HG02981 (cell line): Measurements from ENCODE around the gene CDC27.
"Not testable (repeated sequence)": the region's sequence is repeated elsewhere in the genome, so short reads cannot be mapped to it uniquely, and the experiment has no call there.

Experiments
- ATAC-seq: cut with Tn5 transposase; IDR thresholded peaks from one replicate; pipeline ENCODE4 v1.9.1; 2021; ENCODE audit warnings: mild to moderate bottlenecking, moderate library complexity; ENCODE audit not compliant: unreplicated experiment

Gene CDC27, protein sequence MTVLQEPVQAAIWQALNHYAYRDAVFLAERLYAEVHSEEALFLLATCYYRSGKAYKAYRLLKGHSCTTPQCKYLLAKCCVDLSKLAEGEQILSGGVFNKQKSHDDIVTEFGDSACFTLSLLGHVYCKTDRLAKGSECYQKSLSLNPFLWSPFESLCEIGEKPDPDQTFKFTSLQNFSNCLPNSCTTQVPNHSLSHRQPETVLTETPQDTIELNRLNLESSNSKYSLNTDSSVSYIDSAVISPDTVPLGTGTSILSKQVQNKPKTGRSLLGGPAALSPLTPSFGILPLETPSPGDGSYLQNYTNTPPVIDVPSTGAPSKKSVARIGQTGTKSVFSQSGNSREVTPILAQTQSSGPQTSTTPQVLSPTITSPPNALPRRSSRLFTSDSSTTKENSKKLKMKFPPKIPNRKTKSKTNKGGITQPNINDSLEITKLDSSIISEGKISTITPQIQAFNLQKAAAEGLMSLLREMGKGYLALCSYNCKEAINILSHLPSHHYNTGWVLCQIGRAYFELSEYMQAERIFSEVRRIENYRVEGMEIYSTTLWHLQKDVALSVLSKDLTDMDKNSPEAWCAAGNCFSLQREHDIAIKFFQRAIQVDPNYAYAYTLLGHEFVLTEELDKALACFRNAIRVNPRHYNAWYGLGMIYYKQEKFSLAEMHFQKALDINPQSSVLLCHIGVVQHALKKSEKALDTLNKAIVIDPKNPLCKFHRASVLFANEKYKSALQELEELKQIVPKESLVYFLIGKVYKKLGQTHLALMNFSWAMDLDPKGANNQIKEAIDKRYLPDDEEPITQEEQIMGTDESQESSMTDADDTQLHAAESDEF

DNA sequence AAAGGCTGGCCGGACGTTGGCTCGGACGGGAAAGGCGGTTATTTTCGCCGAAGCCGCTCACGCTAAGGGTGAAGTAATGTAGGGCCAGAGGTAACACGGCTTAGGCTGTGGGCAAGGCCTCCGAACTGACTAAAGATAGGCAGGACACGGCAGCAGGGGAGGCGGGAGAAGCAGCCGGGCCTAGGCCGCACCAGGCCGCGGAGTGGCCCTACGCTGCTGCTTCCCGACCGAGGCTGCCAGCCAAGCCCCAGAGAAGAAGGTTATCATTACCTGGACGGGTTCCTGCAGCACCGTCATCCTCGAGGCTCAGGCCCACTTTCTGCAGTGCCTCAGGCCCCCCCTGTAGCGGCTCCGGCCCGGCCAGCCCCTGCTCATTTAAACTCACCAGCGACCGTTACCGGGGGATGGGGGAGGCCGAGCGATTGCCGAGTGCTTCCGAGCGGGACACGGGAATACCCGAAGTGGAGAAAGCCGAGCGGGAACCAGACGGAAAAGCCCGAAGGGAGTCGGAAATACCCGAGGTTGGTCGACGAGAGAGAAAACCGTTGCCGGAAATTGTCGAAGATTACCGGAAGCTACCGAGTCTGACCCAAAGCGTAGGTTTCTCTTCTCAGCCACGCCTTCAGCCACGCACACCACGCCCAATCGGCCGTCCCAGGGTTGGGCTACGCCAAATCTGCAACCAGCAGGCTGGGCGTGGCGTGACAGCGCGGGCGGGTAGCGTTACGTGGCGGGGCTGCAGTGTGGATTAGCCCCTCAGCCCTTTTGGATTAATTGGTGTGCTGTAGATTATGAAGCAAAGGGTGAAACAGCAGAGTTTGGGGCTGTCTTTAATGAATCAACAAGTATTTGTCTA is at the start of gene CDC27:
Gene CDC27 (minus strand): TSS at position 420 of the 856 bp plus-strand sequence. CDS start 123 bp downstream, at position 297.
- ATAC-seq, result peak; percentile 90

DNA sequence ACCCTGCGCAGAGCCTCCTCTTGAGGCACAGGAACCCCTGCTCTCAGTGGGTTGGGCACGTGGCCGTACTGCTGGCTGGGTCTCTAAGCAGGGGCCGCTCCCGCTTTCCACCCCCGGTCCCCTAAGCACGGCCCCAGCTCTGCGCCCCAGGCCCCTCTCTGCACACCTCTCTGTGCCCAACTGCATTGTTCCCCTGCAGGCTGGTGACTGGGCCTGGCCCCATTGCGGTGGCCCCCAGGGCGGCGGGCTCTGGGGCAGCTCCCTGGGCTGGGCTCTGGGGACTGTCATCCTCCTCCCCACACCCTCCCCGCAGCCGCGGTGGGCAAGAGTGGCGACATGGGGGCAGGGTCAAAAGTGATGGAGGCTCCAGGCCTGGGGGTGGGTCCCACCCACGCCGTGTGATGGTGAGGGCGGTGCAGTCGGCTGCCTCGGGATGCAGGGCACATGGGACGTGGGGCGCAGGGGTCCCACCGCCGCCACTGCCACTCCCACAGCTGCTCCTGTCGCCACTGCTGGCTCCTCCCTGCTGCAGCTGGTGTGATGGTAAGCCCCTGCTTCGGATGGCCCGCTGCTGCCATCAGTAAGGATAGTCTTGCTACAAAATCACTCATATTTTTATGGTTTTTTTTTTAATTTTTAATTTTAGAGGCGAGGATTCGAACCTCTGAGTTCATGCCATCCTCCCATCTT is 49.4 kb upstream of the CDC27 start:
- ATAC-seq, result no peak

DNA sequence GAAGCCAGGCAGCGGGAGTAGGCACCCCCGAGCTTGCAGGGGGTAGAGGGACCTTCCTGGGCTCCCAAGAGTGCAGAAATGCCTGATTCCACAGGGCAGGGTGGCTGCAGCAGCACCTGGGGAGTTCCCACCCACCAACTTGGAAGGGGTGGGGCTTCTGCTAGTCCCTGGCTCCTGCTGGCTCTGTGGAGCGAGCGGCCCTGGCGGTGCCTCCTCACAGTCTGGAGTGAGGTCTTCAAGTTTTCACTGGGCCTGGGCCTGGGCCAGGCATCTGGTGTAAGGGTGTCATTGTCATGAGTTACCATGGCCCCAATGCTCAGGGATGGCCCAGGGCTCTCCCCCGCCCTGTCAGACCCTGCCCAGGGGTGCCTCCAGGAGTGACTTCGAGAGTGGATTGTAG is 48.7 kb upstream of the CDC27 start:
- no peak for ATAC-seq

DNA sequence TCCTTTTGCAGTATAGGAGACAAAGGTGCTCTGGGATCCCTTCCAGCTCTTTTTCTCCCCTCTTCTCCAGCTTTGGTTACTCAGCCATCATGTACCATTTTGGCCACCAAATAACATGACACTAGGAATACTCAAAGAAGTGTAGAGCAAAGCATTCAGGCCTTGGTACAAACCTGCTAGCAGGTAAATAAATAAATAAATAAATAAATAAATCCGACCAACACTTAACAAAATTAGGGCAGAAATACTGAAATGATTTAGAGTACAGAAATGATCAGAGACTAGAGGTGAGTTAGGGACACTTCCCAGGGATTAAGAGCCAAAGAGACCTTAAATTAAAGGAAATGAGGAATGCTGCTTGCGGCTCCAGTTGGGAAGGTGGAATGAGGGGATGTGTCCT is 46.8 kb upstream of the CDC27 start:
- no peak for ATAC-seq

DNA sequence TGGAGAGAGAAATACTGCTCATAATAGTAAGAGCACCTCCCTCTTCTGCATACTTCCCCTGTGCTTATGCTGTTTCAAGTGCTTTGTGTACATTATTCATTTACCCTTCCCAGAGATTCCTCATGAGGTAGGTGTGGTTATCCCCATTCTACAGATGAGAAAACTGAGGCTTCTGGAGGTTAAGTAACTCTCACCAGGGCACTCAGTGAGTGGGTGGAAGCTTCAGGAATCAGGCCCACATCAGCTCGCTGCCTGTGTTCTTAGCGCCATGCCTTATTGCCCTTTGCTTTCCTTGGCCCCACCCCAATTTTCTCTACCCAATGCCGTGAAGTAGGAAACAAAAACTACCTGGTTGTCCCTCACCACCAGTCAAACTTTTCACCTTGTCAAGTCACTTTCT is 46.4 kb upstream of the CDC27 start:
- no peak for ATAC-seq

DNA sequence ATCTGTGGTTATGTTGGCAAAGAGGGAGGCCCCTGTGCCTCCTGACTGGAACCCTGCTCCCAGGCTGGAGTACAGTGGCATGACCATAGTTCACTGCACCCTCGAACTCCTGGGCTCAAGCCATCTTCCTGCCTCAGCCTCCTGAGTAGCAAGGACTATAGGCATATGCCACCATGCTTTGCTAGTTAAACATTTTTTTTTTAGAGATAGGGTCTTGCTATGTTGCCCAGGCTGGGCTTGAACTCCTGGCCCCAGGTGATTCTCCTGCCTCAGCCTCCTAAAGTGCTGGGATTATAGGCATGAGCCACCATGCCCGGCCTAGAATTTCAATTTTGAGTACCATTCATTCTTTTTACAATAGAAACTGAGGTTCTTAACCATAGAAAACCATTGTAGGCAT is 43.4 kb upstream of the CDC27 start:
- ATAC-seq, result no peak

DNA sequence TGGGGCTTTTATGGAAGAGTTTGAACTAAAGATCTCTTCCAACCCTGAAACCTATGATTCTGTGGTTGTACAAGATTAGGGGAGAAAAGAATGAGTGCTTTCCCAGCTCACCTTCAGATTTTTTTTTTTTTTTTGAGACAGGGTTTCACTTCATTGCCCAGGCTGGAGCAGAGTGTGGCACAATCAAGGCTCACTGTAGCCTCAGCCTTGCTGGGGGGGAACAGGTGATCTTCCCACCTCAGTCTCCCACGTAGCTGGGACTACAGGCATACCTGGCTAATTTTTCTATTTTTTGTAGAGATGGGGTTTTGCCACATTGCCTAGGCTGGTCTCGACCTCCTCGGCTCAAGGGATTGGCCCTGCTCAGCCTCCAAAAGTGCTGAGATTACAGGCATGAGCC is 42.8 kb upstream of the CDC27 start:
- ATAC-seq, result no peak

DNA sequence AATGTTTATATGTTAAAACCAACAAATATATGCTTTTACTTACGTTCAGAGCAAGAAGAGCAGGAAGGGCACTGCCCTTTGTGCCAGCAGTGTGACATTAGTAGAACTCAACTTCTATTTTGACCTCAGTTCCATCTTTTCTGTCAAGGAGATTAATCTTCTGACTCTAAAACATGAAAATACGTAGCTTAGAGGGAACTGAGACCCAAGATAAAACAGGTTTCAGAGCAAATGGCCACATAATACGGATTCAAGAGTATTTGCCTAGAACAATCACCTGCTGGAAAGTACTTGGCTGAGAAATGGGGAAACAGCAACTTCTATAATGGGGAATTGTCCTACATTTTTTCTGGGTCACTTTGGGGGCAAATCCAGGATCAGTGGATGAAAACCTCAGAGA is 42.2 kb upstream of the CDC27 start:
- no peak for ATAC-seq

DNA sequence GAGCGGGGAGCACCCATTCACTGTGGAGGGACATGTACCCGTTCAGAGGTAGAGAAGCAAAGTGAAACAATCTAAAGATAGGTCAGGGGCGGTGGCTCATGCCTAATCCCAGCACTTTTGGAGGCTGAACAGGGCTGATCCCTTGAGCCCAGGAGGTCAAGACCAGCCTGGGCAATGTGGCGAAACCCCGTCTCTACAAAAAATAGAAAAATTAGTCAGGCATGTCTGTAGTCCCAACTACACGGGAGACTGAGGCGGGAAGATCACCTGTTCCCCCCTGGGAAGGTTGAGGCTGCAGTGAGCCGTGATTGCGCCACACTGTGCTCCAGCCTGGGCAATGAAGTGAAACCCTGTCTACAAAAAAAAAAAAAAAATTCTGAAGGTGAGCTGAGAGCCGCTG is 41.8 kb upstream of the CDC27 start:
- ATAC-seq, result no peak

DNA sequence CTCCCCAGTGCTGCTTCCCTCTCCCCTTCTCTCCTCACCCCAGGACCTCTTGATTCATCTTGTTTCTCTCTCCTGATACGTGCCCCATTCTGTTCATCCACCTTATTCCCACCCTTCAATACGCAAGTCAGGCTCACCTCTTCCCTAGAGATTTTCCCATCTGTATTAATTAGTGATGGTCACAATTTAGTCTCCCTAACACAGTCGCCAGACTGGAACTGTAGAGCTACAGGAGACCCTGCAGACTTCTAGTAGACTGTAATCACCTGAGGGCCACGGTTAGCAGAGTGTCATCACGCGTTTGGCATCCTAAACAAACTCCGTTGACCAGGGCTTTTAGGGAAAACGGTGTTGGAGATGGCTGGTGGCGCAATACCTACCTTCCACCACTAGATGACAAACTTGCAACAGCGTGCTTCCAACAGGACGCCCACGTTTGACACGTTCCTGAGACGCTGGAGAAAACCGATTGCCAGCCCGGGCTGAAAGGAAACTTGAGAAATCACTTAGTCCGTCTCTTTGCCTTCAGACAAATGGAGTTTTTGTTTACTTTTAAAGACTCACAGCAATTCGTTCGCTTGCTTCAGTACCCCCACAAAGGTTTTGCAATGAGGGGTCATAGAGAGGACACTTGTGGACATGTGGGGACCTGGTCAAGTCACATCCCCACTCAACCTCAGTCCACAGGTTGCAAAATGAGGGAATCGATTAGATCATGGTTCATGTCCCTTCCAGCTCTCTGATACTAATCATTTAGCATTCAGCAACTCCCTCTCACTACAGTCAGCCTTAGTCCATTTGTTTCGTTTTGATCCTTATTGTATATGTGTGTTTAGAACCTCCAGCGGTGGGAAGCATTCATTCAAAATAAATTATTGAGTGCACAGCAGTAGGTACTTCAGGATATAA is 40.7 kb upstream of the CDC27 start:
- ATAC-seq, result peak; percentile 58

DNA sequence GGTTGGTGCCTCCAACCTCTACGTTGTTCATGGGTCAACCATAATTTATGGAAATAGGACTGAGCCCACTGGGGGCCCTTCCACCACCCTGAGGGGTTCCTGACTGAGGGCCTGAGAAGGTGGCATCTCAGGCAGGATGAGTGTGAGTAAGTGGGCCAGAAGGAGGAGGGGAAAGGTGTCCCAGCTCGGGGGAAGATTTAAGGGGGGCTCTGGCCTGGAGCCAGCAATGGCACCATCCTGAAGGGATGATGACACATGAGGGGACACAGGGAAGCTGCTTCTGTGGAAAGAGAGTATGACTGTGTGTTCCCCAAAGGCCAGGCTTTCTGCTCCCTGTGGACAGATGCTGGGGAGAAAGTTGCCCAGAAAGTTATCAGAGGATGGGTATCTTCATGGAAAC is 38.8 kb upstream of the CDC27 start:
- no peak for ATAC-seq

DNA sequence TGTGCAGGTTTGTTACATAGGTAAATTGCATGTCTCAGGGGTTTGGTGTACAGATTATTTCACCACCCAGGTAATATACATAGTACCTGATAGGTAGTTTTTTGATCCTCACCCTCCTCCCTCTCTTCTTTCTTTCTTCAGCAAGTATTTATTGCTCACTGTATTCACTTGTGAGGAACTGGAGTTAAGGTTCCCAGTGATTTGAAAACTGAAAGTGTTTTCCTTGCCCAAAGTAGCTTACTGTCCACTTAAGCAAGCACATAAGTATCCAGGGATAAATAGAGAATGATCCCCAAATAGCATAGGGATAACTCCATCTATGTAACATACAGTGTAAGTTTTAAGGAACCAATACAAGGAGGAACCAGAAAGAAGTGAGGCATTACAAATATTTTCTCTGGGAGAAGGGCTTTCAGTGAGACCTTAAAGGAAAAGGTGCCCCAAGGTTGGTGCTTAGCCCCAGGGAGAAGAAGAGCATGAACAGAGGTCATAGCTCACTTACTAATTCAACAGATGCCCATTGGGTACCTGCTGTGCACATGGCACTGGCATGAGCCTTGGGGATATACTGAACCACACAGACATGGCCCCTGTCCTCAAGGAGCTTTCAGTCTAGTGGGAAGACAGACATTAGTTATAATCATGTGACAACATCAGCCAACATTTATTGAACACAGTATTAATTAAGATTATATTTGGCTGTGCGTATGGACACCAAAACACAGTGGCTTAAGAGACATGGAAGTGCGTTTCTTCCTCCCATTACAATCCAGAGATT is 37.0 kb upstream of the CDC27 start:
- ATAC-seq, result no peak

DNA sequence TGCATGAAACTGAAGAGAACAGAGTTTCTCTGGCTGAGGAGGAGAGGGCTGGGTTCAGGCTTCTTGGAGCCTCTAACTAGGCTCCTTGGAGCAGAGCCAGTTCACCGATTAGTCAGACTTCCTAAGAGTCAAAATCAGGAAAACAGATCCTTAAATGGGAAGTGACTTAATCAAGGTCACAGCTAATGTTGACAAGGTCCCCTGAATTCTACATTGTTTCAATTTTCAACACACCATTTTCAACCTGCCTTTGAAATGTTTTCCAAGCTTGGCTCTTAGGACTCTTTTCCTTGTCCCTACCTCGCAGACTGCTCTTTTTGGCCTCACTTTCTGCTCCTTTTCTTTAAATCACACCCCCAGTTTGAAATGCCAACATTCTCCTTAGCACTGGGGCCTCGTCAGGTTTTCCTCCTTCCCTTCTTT is 36.4 kb upstream of the CDC27 start:
- no peak for ATAC-seq

DNA sequence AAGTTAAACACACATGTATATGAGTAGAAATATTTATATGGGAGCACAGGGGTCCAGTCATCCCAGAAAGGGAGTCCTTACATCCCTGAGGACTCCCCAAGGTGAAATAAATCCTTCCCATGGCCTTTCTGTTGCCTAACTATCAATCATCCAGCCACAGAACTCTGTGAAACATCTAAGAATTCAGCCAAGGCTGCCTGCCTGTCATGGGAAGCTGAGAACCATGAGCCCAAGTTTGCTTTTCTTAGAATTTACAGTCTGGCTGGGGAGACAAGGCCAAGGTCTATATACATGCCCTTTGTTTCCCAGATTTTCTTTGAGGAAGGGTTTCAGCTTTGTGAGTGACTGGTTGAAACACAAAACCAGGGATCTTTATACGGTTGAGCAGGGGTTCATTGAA is 35.9 kb upstream of the CDC27 start:
- no peak for ATAC-seq

DNA sequence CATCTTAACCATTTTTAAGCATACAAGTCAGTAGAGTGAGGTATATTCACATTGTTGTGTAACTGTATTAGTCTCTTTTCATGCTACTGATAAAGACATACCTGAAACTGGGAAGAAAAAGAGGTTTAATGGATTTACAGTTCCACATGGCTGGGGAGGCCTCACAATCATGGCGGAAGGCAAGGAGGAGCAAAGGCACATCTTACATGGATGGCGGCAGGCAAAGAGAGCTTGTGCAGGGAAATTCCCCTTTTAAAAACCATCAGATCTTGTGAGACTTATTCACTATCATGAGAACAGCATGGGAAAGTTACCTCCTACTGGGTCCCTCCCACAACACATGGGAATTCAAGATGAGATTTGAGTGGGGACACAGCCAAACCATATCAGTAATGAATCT is 35.0 kb upstream of the CDC27 start:
- not testable (repeated sequence) for ATAC-seq

DNA sequence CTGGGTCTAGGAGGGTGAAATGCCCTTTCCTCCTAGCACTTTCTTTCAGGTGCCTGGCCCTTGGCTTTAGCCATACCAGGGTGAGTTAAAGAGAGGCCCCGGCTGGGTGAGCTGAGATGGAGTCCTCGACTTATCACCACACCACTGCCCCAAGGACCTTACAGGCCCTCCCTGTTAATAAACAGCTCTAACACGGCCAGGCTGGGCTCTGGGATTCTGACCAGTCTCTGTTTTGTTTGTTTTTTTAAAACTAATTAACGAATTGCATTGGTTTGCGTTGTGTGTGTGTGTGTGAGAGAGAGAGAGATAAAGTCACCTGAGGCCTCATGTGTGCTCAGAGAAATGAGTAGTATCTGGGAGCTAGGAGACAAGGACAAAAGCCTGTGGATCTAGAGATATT is 34.4 kb upstream of the CDC27 start:
- no peak for ATAC-seq

DNA sequence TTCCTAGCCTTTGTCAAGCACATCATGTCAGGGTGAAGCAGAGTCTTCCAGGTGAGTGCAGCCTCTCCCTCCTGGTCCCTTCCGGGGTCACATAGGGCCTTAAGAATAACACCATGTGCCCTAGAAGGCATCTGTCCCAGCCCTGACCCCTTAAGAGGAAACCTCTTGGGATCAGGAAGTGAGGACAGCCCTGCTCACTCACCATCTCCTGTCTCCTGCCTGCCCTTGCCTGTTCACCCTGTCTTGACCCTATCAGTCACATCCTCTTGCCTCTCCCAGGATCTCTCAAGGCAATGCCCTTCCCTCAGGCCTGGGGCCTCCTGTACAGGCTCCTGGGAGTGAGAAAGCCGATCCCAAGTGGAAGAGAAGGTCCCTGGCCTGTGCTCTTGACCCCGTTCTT is 33.9 kb upstream of the CDC27 start:
- ATAC-seq, result no peak

DNA sequence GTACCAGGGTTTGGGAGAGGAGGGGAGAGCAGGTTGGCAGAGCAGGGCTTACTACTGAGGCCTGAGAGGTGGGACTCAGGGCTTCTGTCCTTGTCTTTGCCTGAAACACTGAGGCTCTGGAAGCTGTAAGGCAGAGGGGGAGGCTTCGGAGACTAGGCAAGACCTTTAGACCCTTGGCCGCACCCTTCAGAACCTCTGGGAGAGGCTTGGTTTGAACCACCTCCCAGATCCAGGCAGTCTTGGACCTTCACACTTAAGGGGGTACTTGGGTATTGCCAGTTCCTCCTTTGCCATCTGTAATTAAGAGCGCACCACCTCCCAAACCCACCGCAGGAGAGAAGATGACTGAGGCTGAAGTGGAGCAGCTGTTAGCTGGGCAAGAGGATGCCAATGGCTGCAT is 33.0 kb upstream of the CDC27 start:
- no peak for ATAC-seq

DNA sequence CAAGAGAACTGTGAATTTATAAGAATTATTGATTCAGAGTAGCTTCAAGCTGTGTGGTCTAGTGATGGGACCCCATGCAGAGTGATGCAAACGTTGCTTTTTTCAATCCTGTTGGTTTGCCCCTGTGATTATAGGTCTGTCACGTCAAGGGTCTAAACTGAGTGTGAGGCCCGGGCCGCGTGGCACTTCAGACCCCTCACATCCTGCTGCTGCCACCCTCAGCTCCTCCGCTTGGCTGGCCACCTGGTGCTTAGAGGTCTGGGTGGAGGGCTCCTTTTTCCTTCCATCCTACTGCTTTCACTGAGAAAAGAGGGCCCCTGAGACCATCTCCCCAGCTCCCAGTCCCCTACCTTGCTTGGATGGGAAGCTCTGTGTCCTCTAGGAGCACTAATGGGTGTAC is 32.1 kb upstream of the CDC27 start:
- no peak for ATAC-seq
